HUES6 (cell line): ENCODE results near the gene GALR2.

Experiments
- H3K27ac ChIP-seq: 2 replicates; pipeline ENCODE4 v1.7.0; 2013; ENCODE audit warnings: low read depth, mild to moderate bottlenecking, low read length, inconsistent platforms
- H3K27me3 ChIP-seq: 2 replicates; pipeline ENCODE4 v1.6.1; 2013; ENCODE audit warnings: low read length; ENCODE audit not compliant: control insufficient read depth, insufficient read depth
- H3K36me3 ChIP-seq: 2 replicates; pipeline ENCODE4 v1.6.1; 2013; ENCODE audit warnings: low read length; ENCODE audit not compliant: control insufficient read depth, insufficient read depth
- H3K4me1 ChIP-seq: 2 replicates; pipeline ENCODE4 v1.6.1; 2013; ENCODE audit warnings: low read length; ENCODE audit not compliant: control insufficient read depth, insufficient read depth
- H3K4me3 ChIP-seq: 2 replicates; pipeline ENCODE4 v1.5.1; 2013; ENCODE audit warnings: low read depth, low read length
- H3K9ac ChIP-seq: one replicate; pipeline ENCODE4 v1.6.1; 2013; ENCODE audit warnings: mild to moderate bottlenecking, low read length
- H3K9me3 ChIP-seq: 2 replicates; pipeline ENCODE4 v1.6.1; 2013; ENCODE audit warnings: low read depth, low read length; ENCODE audit not compliant: control insufficient read depth, insufficient read depth

GALR2 gene

DNA sequence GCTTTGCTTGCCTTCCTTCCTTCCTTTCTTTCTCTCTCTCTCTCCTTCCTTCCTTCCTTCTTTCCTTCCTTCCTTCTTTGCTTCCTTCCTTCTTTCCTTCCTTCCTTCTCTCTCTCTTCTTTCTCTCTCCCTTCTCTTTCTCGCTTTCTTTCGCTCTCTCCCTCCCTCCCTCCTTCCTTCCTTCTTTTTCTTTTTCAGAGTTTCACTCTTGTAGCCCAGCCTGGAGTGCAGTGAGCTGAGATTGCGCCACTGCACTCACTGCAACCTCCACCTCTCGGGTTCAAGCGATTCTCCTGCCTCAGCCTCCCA, 48.6 kb downstream of the GALR2 start:
- no peaks in the 10 kb centered on the region for H3K36me3 ChIP-seq
- H3K27me3 ChIP-seq: peaks cover 30% of the 10 kb centered on the region
- H3K4me3 ChIP-seq: no peak overlapping the region
- H3K27ac ChIP-seq: no peak overlapping the region
- H3K9me3 ChIP-seq: no peaks in the 10 kb centered on the region
- H3K4me1 ChIP-seq: peaks cover 28% of the 10 kb centered on the region
- no peak overlapping the region for H3K9ac ChIP-seq

DNA sequence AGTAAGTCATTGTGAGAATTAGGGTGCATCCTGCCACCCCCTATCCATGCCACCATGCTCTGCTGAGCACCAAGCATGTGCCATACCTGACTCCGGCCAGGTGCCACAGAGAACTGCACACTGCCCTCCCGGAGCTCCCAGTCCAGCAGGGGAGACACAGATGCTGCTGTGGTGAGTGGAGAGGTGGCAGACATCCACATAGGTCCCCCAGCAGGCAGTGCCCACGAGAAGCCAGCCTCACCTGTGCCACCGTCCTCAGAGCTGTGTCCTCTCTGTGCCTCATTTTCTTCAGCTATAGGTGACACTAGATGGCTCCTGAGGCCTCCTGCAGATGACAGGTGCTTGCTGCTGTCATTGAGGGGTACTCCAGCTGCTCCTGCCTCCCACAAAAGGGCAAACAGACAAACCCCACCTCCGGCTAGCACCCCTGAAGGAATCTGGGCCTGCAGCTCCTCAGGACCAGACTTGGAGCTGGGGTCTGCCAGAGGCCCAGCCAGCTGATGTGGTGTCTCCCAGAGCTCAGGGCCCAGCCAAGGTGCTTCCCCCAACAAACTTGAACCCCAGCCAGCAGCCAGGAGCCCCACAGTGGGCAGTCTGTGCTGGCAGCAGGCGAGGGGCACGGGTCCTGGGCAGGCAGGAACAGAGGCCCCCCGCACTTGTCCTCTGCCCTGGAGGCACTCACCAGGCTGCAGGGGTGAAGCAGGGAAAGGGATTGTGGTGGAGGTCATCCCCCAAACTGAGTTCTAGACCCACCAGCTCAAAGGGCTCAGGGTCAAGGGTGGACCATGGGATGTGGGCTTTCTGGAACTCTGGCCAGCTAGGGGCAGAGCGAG, 49.4 kb downstream of the GALR2 start:
- no peaks in the 10 kb centered on the region for H3K9me3 ChIP-seq
- peaks cover 28% of the 10 kb centered on the region for H3K4me1 ChIP-seq
- no peak overlapping the region for H3K9ac ChIP-seq
- H3K27ac ChIP-seq: no peak overlapping the region
- no peak overlapping the region for H3K4me3 ChIP-seq
- no peaks in the 10 kb centered on the region for H3K36me3 ChIP-seq
- peaks cover 30% of the 10 kb centered on the region for H3K27me3 ChIP-seq

DNA sequence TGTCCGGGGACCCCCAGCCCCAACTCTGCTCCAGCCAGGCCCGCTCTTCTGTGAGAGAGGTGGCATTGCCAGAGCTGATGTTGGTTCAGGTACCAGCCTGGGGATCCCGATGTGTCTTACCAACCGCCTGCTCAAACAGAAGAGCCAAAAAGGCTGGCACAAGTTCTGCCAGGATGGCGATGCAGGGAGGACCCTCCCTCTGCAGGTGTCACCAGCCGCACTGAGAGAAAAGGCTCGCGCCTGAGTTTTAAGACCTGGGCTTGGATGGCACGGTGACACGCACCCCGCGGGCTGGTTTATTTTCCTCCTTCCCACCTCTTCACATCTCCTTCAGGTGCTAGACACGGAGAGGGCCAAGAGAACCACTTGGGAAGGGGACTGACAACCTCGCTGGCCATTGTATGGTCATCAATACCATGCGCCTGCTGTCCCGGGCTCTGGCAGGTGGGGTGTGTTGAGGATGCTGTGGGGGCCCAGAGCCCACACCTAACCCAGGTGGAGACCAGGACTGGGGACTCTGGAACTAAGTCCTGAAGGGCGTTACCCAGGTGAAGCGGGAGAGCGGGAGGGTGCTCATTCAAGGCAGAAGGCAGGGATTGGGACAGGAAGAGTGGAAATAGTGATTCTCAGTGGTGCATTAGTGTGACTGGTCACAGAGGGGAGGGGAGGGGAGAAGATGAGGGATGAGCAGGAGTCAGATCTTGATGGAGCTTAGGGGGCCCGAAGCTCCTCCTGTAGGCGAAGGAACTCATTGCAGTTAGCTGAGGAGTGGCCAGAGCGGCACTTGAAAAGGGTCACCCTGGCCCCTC, 50.2 kb downstream of the GALR2 start:
- Histone ChIP-seq H3K4me3 (no peak overlapping the region), H3K36me3 (no peaks in the 10 kb centered on the region), H3K9ac (no peak overlapping the region), H3K9me3 (no peaks in the 10 kb centered on the region), H3K27ac (no peak overlapping the region), H3K4me1 (peaks cover 22% of the 10 kb centered on the region), H3K27me3 (peaks cover 33% of the 10 kb centered on the region)

DNA sequence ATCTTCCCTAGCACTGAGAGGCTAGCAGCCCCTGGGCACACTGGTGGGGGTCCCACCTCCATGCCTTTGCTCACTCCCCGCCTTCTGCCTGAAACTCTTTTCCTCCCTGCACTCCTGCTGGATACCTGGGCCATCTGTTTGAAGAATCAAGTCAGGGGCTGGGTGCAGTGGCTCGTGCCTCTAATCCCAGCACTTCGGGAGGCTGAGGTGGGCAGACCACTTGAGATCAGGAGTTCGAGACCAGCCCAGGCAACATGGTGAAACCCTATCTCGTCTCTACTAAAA, 50.8 kb downstream of the GALR2 start:
- no peak overlapping the region for H3K4me3 ChIP-seq
- H3K27ac ChIP-seq: no peak overlapping the region
- H3K9me3 ChIP-seq: no peaks in the 10 kb centered on the region
- no peak overlapping the region for H3K9ac ChIP-seq
- H3K4me1 ChIP-seq: peaks cover 20% of the 10 kb centered on the region
- H3K36me3 ChIP-seq: no peaks in the 10 kb centered on the region
- H3K27me3 ChIP-seq: peaks cover 38% of the 10 kb centered on the region

DNA sequence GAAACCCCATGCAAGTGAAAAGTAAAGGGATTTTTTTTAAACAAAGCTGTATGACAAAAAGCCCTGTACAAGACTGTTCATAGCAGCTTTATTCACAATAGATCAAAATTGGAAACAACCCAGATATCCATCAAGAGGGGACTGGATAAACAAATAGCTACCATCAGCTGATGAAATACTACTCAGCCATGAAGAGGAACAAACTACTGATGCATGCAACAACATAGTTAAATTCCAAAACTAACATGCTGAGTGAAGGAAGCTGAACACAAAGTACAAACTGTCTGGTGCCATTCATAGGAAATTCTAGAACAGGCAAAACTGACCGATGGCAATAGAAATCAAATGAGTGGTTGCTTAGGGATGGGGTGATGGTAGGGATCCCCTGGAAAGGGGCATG, 51.3 kb downstream of the GALR2 start:
- Histone ChIP-seq H3K9me3 (no peaks in the 10 kb centered on the region), H3K4me3 (no peak overlapping the region), H3K27me3 (peaks cover 44% of the 10 kb centered on the region), H3K36me3 (no peaks in the 10 kb centered on the region), H3K27ac (no peak overlapping the region), H3K4me1 (peaks cover 20% of the 10 kb centered on the region), H3K9ac (no peak overlapping the region)
